ENCODE measurements around the gene LHX4.

LHX4 gene

DNA sequence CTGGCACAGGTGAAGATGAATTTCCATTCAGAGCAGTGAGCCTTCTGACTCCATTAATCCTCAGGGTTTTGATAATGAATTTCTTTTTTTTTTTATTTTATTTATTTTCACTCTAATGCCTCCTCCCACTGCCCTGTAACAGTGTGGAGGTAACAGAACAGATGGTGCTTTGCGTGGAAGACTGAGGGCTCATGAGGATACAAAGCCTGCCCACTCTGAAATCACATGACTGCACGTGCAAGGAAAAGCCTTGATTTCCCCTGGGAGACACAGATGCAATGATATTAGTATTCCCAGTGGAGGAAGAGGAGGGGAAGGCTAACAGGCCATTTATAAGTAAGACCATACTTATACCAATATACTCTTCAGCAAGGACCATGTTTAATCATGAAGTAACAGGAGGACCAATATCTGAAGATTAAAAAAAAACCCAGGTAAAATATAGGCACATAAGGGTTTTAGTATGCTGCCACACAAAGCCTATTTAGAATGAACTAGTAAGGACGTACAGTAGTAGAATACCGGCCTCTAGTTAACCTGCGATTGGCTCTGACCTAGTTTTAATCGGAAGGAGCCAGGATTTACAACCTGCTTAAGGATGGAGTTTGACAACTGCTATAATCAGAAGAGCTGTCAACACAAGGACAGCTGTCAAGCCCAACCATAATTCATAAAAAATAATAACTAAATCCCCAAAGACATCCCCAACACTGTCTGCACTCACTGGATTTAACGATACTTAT lies 69.6 kb downstream of the LHX4 start:
- Histone ChIP-seq H3K4me3 (replicated peaks; ENCODE audit: low read depth, low read length) (no peak overlapping the region), H3K27me3 (replicated peaks; ENCODE audit: control insufficient read depth, insufficient read depth, low read length) (no peaks in the 10 kb centered on the region), H3K36me3 (ENCODE audit: control insufficient read depth, insufficient read depth, low read length) (no peaks in the 10 kb centered on the region)
- no peak for DNase-seq (ENCODE audit: extremely low read depth, insufficient read length)
- TF ChIP-seq, protein P1, sequence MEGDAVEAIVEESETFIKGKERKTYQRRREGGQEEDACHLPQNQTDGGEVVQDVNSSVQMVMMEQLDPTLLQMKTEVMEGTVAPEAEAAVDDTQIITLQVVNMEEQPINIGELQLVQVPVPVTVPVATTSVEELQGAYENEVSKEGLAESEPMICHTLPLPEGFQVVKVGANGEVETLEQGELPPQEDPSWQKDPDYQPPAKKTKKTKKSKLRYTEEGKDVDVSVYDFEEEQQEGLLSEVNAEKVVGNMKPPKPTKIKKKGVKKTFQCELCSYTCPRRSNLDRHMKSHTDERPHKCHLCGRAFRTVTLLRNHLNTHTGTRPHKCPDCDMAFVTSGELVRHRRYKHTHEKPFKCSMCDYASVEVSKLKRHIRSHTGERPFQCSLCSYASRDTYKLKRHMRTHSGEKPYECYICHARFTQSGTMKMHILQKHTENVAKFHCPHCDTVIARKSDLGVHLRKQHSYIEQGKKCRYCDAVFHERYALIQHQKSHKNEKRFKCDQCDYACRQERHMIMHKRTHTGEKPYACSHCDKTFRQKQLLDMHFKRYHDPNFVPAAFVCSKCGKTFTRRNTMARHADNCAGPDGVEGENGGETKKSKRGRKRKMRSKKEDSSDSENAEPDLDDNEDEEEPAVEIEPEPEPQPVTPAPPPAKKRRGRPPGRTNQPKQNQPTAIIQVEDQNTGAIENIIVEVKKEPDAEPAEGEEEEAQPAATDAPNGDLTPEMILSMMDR (IDR thresholded peaks at IDR 0.05; ENCODE audit: insufficient read depth, low read length, poor library complexity, severe bottlenecking) = no peak

DNA sequence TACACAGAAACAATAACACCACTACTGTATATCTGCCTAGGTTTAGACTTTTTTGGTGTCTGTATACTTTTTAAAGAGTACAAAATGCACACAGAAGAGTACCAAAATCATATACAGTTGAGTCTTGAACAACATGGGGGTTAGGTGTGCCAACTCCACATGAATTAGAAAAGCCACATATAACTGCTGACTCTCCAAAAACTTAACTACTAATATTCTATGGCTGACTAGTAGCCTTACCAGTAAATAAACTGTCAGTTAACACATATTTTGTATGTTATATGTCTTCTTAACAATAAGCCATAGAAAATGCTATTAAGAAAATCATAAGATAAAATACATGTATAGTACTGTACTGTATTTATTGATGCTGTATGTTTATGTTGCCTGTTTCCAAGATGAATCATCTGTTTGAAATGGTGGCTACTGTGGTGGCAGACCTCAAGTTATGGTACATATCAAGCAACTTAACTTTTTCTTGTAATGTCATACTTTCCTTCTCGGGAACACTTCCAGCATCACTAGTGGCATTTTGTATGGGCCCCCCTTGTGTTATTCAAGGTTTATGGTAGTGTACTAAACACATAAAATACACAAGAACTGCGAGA lies 71.2 kb downstream of the LHX4 start:
- DNase-seq (ENCODE audit: extremely low read depth, insufficient read length) = no peak
- no peaks in the 10 kb centered on the region for H3K36me3 ChIP-seq (ENCODE audit: control insufficient read depth, insufficient read depth, low read length)
- no peaks in the 10 kb centered on the region for H3K27me3 ChIP-seq (replicated peaks; ENCODE audit: control insufficient read depth, insufficient read depth, low read length)
- H3K4me3 ChIP-seq (replicated peaks; ENCODE audit: low read depth, low read length) = no peak overlapping the region
- TF ChIP-seq, protein P1 (IDR thresholded peaks at IDR 0.05; ENCODE audit: insufficient read depth, low read length, poor library complexity, severe bottlenecking) = no peak

DNA sequence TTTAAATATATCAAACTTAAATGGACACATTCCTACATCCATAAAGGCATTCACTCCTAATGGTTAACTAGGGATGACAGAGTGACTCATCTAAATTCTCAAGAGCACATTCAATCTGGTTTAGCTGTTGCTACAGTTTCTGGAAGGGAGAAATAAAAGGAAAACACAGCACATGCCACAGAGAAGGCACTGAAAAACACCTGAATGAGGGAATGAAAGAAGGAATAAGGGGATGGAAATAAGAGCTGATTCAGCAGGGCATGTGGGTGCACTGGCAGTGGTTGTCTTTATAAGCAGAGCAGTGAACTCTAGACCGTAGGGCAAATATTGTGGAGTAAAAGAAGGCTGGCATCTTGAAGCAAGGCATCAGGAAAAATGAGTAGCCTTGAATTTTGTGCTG lies 79.3 kb downstream of the LHX4 start:
- H3K36me3 ChIP-seq (ENCODE audit: control insufficient read depth, insufficient read depth, low read length) = peaks cover 3% of the 10 kb centered on the region; the same call in 1 of the 2 replicates
- TF ChIP-seq, protein P1 (IDR thresholded peaks at IDR 0.05; ENCODE audit: insufficient read depth, low read length, poor library complexity, severe bottlenecking) = no peak
- no peak for DNase-seq (ENCODE audit: extremely low read depth, insufficient read length)
- H3K27me3 ChIP-seq (replicated peaks; ENCODE audit: control insufficient read depth, insufficient read depth, low read length) = no peaks in the 10 kb centered on the region
- H3K4me3 ChIP-seq (replicated peaks; ENCODE audit: low read depth, low read length) = no peak overlapping the region

DNA sequence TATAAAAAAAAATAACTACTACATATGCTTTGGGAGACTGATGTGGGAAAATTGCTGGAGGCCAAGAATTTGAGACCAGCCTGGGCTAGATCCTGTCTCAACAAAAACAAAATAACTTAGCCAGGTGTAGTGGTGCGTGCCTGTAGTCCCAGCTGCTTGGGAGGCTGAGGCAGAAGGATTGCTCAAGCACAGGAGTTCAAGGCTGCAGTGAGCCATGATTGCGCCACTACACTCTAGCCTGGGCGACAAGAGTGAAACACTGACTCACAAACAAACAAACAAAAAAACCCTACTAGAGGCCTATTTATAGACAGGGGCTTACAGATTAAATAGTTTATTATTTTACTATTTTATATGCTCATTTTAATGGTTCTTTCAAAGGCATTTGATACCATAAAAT lies 80.0 kb downstream of the LHX4 start:
- TF ChIP-seq, protein P1 (IDR thresholded peaks at IDR 0.05; ENCODE audit: insufficient read depth, low read length, poor library complexity, severe bottlenecking) = no peak
- DNase-seq (ENCODE audit: extremely low read depth, insufficient read length) = no peak

DNA sequence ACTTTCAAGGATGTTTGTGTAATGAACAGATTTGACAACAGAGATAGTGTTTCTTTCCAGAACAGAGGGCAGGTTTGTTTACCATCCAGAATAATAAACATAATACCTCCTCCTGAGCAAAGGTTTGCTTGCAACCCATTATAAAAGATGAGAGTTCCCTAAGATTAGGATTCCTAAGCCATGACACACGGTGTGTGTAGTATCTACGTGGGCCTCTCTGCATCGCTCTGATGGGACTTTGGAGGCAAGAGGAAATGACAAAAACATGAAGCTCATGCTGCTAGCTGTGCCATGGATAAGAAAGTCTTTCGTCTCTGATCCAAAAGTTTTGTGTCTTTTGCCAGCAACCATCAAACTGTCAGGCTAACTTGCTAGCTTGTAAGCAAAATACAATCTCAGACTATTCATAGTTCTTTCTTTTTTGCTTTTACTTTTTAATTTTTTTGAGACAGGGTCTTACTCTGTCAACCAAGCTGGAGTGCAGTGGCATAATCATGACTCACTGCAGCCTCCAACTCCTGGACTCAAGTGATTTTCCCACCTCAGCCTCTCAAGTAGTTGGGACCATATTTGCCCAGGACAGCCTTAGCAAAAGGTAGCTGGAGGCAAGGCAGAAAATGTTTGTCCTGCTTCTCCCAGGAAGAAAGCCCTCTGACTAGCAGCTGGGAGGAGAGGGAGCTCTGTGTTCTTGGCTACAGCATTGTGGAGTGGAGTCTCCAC lies 81.1 kb downstream of the LHX4 start:
- Histone ChIP-seq H3K36me3 (ENCODE audit: control insufficient read depth, insufficient read depth, low read length) (peaks cover 3% of the 10 kb centered on the region; the same call in 1 of the 2 replicates), H3K4me3 (replicated peaks; ENCODE audit: low read depth, low read length) (no peak overlapping the region), H3K27me3 (replicated peaks; ENCODE audit: control insufficient read depth, insufficient read depth, low read length) (no peaks in the 10 kb centered on the region)
- TF ChIP-seq, protein P1 (IDR thresholded peaks at IDR 0.05; ENCODE audit: insufficient read depth, low read length, poor library complexity, severe bottlenecking) = no peak
- no peak for DNase-seq (ENCODE audit: extremely low read depth, insufficient read length)

More for the DNA sequence above, 80.0 kb downstream of the LHX4 start:
- Histone ChIP-seq H3K36me3 (ENCODE audit: control insufficient read depth, insufficient read depth, low read length) (peaks cover 3% of the 10 kb centered on the region; the same call in 1 of the 2 replicates), H3K27me3 (replicated peaks; ENCODE audit: control insufficient read depth, insufficient read depth, low read length) (no peaks in the 10 kb centered on the region), H3K4me3 (replicated peaks; ENCODE audit: low read depth, low read length) (no peak overlapping the region)

Measured in GM06990 (cell line).